Measurements from ENCODE around the gene NDUFA6. TPM values are rescaled to one million over a fixed set of nuclear protein-coding genes. Genes with fewer than 3 reads are reported as not detected.
"Not testable (repeated sequence)": the region's sequence is repeated elsewhere in the genome, so short reads cannot be mapped to it uniquely, and the experiment has no call there.

Gene NDUFA6
- total RNA-seq, 3 donors from 2014 or later, result 37.3 to 61.1 (median 45.2) TPM

DNA sequence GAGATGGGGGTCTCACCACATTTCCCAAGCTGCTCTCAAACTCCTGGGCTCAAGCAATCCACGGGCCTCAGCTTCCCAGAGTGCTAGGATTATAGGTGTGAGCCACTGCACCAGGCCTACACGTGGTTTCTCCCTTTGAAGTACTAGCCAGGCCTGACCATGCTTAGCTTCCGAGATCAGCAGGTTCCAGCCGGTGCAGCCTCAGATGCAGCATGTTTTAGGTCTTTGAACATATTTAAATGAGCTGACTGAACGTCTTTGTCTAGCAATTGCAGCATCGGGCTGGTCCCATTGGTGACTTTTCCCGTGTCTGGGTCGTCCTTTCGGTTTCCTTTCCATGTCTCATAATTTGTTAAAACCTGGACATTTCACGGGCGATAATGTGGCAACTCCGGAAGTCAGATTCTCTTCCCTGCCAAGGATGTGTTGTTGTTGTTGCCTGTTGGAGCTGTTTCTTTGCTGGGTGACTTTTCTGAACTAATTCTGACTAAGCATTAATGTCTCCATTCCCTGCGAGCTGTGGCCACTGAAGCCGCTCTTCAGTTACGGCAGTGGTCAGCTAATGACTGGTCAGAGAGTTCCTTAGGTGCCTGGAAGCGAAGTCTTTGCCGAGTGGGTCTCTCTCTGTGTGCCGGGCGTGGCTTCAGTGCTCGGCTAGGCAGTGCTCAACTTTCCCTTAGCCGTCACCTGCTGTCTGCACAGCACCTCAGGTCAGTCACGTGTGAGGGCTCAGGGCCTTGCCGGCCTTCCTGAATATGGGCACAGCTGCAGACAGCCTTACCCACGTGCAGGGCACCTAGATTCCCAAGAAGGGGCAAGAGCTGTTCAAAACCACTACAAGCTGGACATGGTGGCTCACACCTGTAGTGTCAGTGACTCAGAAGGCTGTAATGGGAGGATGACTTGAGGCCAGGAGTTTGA, 43.8 kb upstream of the NDUFA6 start:
- DNase-seq (ENCODE audit: low spot score in 2 of 2), result peak in 1 of 2 donors; percentile 39
- intact Hi-C loops (cut with DNase I; ENCODE audit: low total_unique reads), result no loop called here
- TF ChIP-seq POLR2AphosphoS5 (IDR thresholded peaks at IDR 0.05) (no peak), POLR2A (IDR thresholded peaks at IDR 0.05) (no peak)
- TF ChIP-seq, protein P1, sequence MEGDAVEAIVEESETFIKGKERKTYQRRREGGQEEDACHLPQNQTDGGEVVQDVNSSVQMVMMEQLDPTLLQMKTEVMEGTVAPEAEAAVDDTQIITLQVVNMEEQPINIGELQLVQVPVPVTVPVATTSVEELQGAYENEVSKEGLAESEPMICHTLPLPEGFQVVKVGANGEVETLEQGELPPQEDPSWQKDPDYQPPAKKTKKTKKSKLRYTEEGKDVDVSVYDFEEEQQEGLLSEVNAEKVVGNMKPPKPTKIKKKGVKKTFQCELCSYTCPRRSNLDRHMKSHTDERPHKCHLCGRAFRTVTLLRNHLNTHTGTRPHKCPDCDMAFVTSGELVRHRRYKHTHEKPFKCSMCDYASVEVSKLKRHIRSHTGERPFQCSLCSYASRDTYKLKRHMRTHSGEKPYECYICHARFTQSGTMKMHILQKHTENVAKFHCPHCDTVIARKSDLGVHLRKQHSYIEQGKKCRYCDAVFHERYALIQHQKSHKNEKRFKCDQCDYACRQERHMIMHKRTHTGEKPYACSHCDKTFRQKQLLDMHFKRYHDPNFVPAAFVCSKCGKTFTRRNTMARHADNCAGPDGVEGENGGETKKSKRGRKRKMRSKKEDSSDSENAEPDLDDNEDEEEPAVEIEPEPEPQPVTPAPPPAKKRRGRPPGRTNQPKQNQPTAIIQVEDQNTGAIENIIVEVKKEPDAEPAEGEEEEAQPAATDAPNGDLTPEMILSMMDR (IDR thresholded peaks at IDR 0.05), result no peak

DNA sequence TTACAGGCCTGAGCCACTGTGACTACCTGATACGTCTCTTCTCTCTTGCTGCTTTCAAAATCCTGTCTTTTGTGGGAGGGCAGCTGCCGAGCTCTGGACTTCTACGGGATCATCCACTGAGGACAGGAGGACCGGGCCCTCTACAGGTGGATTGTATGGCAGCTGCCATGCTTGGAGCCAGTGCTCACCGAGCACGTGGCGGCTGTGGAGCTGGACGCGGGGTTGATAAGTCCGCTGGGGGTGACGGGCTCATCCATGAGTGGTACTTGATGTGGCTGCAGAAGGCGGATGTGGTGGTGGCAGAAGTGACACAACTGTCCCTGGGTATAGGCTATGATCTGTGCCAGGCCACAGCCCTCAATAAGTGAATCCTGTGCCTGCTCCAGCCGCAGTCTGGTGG, 41.9 kb upstream of the NDUFA6 start:
- Histone ChIP-seq H3K4me1 (no peaks in the 10 kb centered on the region), H3K9me3 (no peaks in the 10 kb centered on the region), H3K36me3 (no peaks in the 10 kb centered on the region), H3K27me3 (no peaks in the 10 kb centered on the region), H3K4me3 (no peak overlapping the region), H3K27ac (no peak overlapping the region)
- intact Hi-C loops (cut with DNase I; ENCODE audit: low total_unique reads), result no loop called here
- peak in 1 of 2 donors; percentile 49 for DNase-seq (ENCODE audit: low spot score in 2 of 2)
- TF ChIP-seq POLR2A (IDR thresholded peaks at IDR 0.05) (no peak), POLR2AphosphoS5 (IDR thresholded peaks at IDR 0.05) (no peak)
- TF ChIP-seq, protein P1 (IDR thresholded peaks at IDR 0.05), result no peak

More for the DNA sequence above, 43.8 kb upstream of the NDUFA6 start:
- peaks cover 0 to 3% of the 10 kb centered on the region in 2 donors for H3K27me3 ChIP-seq
- no peaks in the 10 kb centered on the region for H3K4me1 ChIP-seq
- H3K27ac ChIP-seq, result no peak overlapping the region
- peak overlapping the region in 1 of 3 donors; percentile 26 for H3K4me3 ChIP-seq
- H3K9me3 ChIP-seq, result no peaks in the 10 kb centered on the region
- H3K36me3 ChIP-seq, result no peaks in the 10 kb centered on the region

DNA sequence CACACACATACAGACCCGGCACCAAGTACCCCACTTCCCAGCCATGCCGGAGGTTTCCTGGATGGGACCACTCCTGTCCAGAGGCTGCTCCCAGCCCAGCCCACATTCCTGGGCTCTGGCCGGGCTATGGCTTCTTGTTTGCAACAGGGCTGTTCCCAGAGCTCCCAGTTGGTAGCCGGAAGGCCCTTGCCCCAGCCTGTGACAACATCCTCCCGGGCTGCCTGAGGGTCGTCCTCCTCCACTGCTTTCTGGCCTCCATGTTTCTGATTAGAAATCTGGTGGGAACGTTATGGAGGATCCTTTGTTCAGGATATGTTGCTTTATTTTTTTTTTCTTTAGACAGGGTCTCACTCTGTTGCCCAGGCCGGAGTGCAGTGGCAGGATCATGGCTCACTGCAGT, 41.0 kb upstream of the NDUFA6 start:
- Histone ChIP-seq H3K4me1 (no peaks in the 10 kb centered on the region), H3K27ac (no peak overlapping the region), H3K36me3 (no peaks in the 10 kb centered on the region), H3K4me3 (no peak overlapping the region), H3K27me3 (no peaks in the 10 kb centered on the region), H3K9me3 (no peaks in the 10 kb centered on the region)
- peak in 1 of 2 donors; percentile 47 for DNase-seq (ENCODE audit: low spot score in 2 of 2)
- intact Hi-C loops (cut with DNase I; ENCODE audit: low total_unique reads), result no loop called here
- TF ChIP-seq, protein P1 (IDR thresholded peaks at IDR 0.05), result no peak
- no peak for TF ChIP-seq POLR2AphosphoS5 (IDR thresholded peaks at IDR 0.05)
- TF ChIP-seq POLR2A (IDR thresholded peaks at IDR 0.05), result no peak

DNA sequence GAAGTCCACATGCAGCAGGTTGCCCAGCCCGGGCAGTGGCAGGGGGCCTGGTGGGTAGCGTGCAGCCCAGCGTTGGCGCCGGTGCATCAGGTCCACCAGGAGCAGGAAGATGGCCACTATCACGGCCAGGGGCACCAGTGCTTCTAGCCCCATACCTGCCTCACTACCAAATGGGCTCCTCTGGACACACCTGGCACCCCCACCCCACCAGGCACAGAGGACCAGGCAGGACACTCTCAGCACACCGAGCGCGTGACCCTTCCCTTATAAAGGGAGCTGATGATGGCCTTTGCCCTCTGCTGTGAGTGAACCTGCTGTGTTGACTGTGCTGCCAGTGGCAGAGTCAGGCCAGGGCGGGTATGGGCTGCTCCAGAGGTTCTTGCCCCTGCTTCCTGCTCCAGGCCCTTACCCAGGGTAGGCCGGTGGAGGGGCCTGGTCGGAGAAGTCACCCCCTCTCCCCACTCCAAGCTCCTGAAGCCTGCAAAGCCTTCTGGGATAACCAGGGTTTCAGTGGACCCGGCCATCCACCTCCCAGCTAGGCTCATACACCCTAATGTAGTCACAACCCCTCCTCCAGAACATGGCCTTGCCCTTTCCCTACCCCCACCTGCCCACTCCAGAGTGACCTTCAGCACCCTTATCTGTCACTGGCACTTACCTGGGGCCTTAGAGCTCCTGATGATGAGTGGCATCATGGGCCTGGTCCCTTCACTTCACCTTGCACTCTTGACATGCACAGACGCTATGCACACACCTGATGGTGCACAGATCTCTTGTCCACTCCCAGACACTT, 40.3 kb upstream of the NDUFA6 start, which contains the start of gene CYP2D6:
Gene CYP2D6, minus strand, starts transcription at position 172 of the 793 bp plus-strand sequence. Its CDS starts 19 bp downstream, at position 153.
- intact Hi-C loops (cut with DNase I; ENCODE audit: low total_unique reads), result not testable (repeated sequence)

DNA sequence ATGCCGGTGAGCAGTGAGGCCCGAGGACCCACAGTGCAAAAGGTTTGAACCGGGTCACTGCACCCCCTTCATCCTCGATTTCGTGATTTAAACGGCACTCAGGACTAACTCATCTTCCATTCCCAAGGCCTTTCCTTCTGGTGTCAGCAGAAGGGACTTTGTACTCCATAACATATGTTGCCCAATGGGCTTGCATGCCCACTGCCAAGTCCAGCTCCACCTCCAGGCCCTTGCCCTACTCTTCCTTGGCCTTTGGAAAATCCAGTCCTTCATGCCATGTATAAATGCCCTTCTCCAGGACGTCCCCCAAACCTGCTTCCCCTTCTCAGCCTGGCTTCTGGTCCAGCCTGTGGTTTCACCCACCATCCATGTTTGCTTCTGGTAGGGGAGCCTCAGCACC, 39.6 kb upstream of the NDUFA6 start:
- DNase-seq (ENCODE audit: low spot score in 2 of 2); H3K9me3 ChIP-seq; intact Hi-C loops (cut with DNase I; ENCODE audit: low total_unique reads); H3K27ac ChIP-seq; H3K4me3 ChIP-seq; H3K27me3 ChIP-seq; H3K4me1 ChIP-seq; H3K36me3 ChIP-seq: not testable (repeated sequence)

More for the DNA sequence above, 40.3 kb upstream of the NDUFA6 start, which contains the start of gene CYP2D6:
- not testable (repeated sequence) for H3K27me3 ChIP-seq, H3K9me3 ChIP-seq, H3K4me1 ChIP-seq, H3K4me3 ChIP-seq, H3K27ac ChIP-seq, H3K36me3 ChIP-seq
- DNase-seq (ENCODE audit: low spot score in 2 of 2), result peak in 1 of 2 donors; percentile 28

DNA sequence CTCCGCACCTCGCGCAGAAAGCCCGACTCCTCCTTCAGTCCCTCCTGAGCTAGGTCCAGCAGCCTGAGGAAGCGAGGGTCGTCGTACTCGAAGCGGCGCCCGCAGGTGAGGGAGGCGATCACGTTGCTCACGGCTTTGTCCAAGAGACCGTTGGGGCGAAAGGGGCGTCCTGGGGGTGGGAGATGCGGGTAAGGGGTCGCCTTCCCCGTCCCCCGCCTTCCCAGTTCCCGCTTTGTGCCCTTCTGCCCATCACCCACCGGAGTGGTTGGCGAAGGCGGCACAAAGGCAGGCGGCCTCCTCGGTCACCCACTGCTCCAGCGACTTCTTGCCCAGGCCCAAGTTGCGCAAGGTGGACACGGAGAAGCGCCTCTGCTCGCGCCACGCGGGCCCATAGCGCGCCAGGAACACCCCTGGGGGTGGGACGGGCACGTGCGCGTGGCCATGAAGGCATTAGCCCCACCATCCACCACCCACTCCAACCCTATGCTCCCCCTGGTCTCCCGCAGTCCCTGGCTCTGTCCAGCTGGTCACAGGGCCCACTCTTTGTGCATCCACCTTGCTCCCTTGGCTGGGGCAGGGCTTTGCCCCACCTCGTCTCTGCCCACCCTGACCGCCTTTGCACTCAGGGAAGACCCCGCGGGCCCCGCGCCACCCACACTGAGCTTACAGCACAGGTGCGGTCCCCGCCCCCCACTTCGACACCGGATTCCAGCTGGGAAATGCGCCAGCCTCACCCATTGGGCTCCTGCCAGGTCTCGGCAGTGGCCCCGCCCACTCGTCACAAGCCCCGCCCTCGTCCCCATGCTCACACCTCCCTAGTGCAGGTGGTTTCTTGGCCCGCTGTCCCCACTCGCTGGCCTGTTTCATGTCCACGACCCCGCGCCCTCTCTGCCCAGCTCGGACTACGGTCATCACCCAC, 38.5 kb upstream of the NDUFA6 start:
- H3K4me3 ChIP-seq; intact Hi-C loops (cut with DNase I; ENCODE audit: low total_unique reads): not testable (repeated sequence)
- DNase-seq (ENCODE audit: low spot score in 2 of 2), result peak in 1 of 2 donors; percentile 52

DNA sequence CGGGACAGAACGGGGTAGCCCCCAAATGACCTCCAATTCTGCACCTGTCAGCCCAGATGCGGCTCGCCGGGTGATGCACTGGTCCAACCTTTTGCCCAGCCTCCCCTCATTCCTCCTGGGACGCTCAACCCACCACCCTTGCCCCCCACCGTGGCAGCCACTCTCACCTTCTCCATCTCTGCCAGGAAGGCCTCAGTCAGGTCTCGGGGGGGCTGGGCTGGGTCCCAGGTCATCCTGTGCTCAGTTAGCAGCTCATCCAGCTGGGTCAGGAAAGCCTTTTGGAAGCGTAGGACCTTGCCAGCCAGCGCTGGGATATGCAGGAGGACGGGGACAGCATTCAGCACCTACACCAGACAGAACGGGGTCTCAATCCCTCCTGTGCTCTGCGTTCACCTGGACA, 37.4 kb upstream of the NDUFA6 start:
- H3K4me3 ChIP-seq; intact Hi-C loops (cut with DNase I; ENCODE audit: low total_unique reads); H3K36me3 ChIP-seq; H3K27ac ChIP-seq; DNase-seq (ENCODE audit: low spot score in 2 of 2); H3K27me3 ChIP-seq; H3K4me1 ChIP-seq; H3K9me3 ChIP-seq: not testable (repeated sequence)

More for the DNA sequence above, 38.5 kb upstream of the NDUFA6 start:
- not testable (repeated sequence) for H3K4me1 ChIP-seq, H3K27ac ChIP-seq, H3K36me3 ChIP-seq, H3K9me3 ChIP-seq, H3K27me3 ChIP-seq
